ENCODE measurements around the gene TRAF3. TPM values are rescaled to one million over a fixed set of nuclear protein-coding genes. Genes with fewer than 3 reads are reported as not detected.
"Not testable (repeated sequence)": the region's sequence is repeated elsewhere in the genome, so short reads cannot be mapped to it uniquely, and the experiment has no call there.

Gene TRAF3
- total RNA-seq, 2 experiments from 2014 or later = 28.9 to 31.0 TPM

- peaks cover 24% of the 10 kb centered on the region for H3K4me1 Mint-ChIP-seq (ENCODE audit: low read depth)
- H3K27ac Mint-ChIP-seq; H3K9me3 Mint-ChIP-seq (ENCODE audit: insufficient read depth); ATAC-seq; POLR2A ChIA-PET; DNase-seq; H3K27me3 Mint-ChIP-seq (ENCODE audit: low read depth); H3K4me3 Mint-ChIP-seq: not testable (repeated sequence)
- CTCF ChIA-PET = interaction anchor here (1.2 kb wide), 1 partner anchor 202 kb away, joined by 4 read pairs; no protein-coding TSS in a partner anchor
- H3K36me3 Mint-ChIP-seq (ENCODE audit: low read depth) = peaks cover 36% of the 10 kb centered on the region
These were observed 119.5 kb downstream of the TRAF3 start for GRCh38 chr14:102896735-102897134.

DNA sequence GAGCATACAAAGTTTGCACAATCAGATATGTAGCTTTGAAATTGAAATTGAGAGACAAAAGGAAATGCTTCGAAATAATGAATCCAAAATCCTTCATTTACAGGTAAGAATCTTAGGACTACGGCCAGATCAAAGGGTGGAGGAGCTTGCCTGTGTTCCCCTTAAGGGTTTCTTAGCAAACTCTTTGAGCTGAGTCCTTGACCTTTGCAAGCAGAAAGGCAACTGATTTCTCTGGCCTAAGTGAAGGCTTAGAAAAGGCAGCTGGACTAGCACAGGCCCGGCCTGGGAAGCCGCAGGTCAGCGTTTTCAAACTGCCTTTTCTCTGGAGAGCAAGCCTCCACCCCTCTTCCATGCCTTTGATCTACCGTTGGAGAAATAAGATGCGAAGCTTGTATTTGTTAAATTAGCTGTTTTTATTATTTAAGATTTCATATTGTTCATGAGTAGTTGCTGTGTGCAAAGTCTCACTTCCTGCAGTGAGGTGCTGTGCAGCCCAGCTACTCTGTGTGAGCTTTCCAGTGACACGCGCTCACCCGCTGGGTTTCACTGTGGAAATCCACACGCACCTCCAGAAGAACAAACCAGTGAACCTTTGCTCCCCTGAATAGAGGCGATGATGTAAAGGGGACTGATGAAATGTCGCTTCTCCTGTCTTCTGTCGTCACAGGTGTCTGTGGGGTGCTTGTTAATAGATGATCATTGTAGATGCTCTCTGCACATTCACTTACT lies 120.2 kb downstream of the TRAF3 start:
- no peak overlapping the region for H3K4me3 Mint-ChIP-seq
- no peaks in the 10 kb centered on the region for H3K9me3 Mint-ChIP-seq (ENCODE audit: insufficient read depth)
- no peak overlapping the region for H3K27ac Mint-ChIP-seq
- ChIA-PET POLR2A (no interaction called here), CTCF (interaction anchor here (1.2 kb wide), 1 partner anchor 203 kb away, joined by 4 read pairs; no protein-coding TSS in a partner anchor)
- H3K4me1 Mint-ChIP-seq (ENCODE audit: low read depth) = peaks cover 27% of the 10 kb centered on the region
- H3K36me3 Mint-ChIP-seq (ENCODE audit: low read depth) = peaks cover 34% of the 10 kb centered on the region
- DNase-seq = no peak
- no peak for ATAC-seq
- no peaks in the 10 kb centered on the region for H3K27me3 Mint-ChIP-seq (ENCODE audit: low read depth)

DNA sequence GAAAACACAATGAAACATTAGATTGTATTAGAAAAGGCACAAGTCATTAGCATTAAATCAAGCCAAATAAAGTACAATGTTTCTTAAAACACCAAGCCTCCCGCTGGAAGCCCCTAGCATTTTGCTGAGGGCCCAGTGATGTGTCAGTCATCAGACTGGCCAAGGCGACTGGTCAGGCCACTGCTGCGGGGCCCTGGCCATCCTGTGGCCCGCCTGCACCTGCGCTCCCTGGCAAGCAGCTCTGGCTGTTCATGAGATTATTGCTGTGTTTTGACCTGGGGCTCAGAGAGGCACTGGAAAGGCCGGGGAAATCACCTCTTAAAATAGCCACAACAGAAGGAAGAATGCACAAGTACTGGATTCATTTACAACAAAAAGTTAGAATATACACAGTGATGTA lies 121.0 kb downstream of the TRAF3 start:
- no peak overlapping the region for H3K27ac Mint-ChIP-seq
- ATAC-seq (no peak), DNase-seq (no peak)
- no peaks in the 10 kb centered on the region for H3K27me3 Mint-ChIP-seq (ENCODE audit: low read depth)
- ChIA-PET POLR2A (no interaction called here), CTCF (no interaction called here)
- H3K4me3 Mint-ChIP-seq = no peak overlapping the region
- H3K9me3 Mint-ChIP-seq (ENCODE audit: insufficient read depth) = no peaks in the 10 kb centered on the region
- H3K4me1 Mint-ChIP-seq (ENCODE audit: low read depth) = peaks cover 27% of the 10 kb centered on the region
- H3K36me3 Mint-ChIP-seq (ENCODE audit: low read depth) = peaks cover 34% of the 10 kb centered on the region

GRCh38 chr14:102898776-102899515 lies 121.7 kb downstream of the TRAF3 start:
- no peaks in the 10 kb centered on the region for H3K27me3 Mint-ChIP-seq (ENCODE audit: low read depth)

DNA sequence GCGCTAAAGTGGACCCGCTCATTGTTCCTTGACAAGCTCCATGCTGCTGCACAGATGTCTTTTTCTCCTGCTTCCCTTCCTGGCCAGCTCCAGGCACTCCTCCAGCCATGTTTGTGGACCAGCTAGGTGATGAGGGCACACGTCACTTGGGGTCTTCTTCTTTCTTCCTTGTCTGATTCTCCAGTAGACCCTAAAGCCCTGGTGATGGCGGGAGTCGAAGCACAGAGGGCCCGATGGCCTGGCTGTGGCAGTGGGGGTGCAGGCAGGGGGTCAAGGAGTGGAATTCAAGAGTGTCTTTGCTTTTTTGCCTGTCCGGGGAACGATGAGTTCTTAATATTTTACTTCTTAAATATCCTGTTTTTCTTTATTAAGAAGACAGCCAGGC lies 122.3 kb downstream of the TRAF3 start:
- no peak for DNase-seq
- Mint-ChIP-seq H3K36me3 (ENCODE audit: low read depth) (peaks cover 35% of the 10 kb centered on the region), H3K27ac (no peak overlapping the region), H3K4me1 (ENCODE audit: low read depth) (peaks cover 29% of the 10 kb centered on the region), H3K27me3 (ENCODE audit: low read depth) (no peaks in the 10 kb centered on the region), H3K4me3 (no peak overlapping the region), H3K9me3 (ENCODE audit: insufficient read depth) (no peaks in the 10 kb centered on the region)
- ATAC-seq = no peak
- ChIA-PET CTCF (interaction anchor here (1.3 kb wide), 1 partner anchor 125 kb away, joined by 3 read pairs; no protein-coding TSS in a partner anchor), POLR2A (no interaction called here)

More at GRCh38 chr14:102898776-102899515, 121.7 kb downstream of the TRAF3 start:
- H3K4me3 Mint-ChIP-seq = no peak overlapping the region
- POLR2A ChIA-PET = no interaction called here
- no peaks in the 10 kb centered on the region for H3K9me3 Mint-ChIP-seq (ENCODE audit: insufficient read depth)
- no peak overlapping the region for H3K27ac Mint-ChIP-seq
- peaks cover 29% of the 10 kb centered on the region for H3K4me1 Mint-ChIP-seq (ENCODE audit: low read depth)
- CTCF ChIA-PET = interaction anchor here (1.3 kb wide), 1 partner anchor 124 kb away, joined by 3 read pairs; no protein-coding TSS in a partner anchor
- DNase-seq (no peak), ATAC-seq (no peak)
- H3K36me3 Mint-ChIP-seq (ENCODE audit: low read depth) = peaks cover 35% of the 10 kb centered on the region

DNA sequence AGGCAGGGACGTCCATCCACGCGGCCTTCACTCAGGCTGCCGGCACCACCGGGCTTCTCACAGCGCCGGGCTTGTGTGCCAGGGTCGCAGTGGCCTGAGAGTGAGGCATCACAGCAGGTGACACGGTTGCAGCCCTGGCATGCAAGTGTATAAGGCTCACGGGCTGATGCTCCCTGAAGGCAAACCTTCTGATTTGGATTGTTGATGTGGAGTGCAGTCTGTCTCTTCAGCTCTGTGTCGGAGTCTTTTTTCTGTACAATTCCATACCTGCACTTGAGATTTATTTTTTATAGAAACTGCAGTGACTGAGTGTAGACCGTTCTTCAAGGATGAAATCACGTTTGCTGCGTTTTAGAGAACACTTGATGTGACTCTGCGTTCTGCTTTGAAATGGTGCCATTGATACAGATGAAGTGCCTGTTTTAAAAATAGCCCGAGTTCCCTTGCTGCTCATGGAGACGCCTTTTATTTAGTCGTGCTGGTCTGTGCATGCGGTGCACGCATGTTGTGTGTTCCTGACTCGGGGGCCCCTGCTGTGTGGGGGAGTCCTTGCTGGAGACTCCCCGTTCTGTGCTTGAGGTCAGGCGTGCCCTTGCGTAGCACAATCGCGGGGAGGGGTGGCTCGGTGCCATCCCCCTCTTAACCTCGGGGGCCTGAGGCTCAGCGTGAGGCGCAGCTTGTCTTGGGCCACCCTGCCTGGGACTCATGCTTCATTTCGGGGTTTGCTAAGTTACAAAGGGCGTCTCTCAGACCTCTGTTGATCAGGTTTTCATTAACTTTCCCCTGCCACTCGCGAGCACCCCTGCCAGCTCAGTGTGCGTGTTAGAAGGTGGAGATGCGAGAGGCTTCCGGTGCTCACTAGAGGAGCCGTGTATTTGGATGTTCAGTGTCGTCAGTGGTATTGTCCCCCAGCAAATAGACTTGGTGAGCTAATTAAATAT lies 123.7 kb downstream of the TRAF3 start:
- Mint-ChIP-seq H3K9me3 (ENCODE audit: insufficient read depth) (no peaks in the 10 kb centered on the region), H3K36me3 (ENCODE audit: low read depth) (peaks cover 31% of the 10 kb centered on the region), H3K27me3 (ENCODE audit: low read depth) (no peaks in the 10 kb centered on the region), H3K27ac (peak overlapping the region; percentile 74), H3K4me3 (peak overlapping the region; percentile 19), H3K4me1 (ENCODE audit: low read depth) (peaks cover 29% of the 10 kb centered on the region)
- ChIA-PET POLR2A (no interaction called here), CTCF (interaction anchor here (1.2 to 1.4 kb wide), 2 partner anchors 126 to 205 kb away, joined by 5 read pairs; no protein-coding TSS in a partner anchor)
- peak; percentile 60 for DNase-seq
- ATAC-seq = peak; percentile 79

DNA sequence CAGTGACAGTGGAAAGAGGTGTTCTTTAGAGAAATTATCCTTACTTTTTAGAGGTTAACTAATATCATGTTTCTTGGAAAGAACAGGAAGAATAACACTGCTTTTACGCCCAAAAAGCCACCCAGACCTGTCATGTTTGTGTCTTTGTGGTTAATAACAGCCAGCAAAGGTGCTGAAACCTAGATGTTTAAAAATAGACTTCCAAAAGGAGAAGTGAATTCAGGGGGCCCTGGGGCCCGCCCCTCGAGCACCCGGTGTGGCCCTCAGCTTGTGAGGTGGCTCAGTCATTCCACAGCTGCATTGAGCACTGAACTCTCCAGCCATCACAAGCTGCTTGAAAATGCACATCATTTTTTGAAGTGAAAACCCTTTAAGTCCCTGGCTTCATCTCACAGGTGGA lies 124.4 kb downstream of the TRAF3 start:
- CTCF ChIA-PET = interaction anchor here (1.2 to 1.4 kb wide), 2 partner anchors 127 to 205 kb away, joined by 5 read pairs; no protein-coding TSS in a partner anchor

GRCh38 chr14:102902086-102902485 lies 124.8 kb downstream of the TRAF3 start:
- H3K36me3 Mint-ChIP-seq (ENCODE audit: low read depth) = peaks cover 30% of the 10 kb centered on the region
- DNase-seq = no peak
- ChIA-PET POLR2A (no interaction called here), CTCF (interaction anchor here (1.2 to 1.4 kb wide), 2 partner anchors 128 to 206 kb away, joined by 5 read pairs; no protein-coding TSS in a partner anchor)
- peak overlapping the region; percentile 74 for H3K27ac Mint-ChIP-seq
- no peaks in the 10 kb centered on the region for H3K9me3 Mint-ChIP-seq (ENCODE audit: insufficient read depth)
- no peaks in the 10 kb centered on the region for H3K27me3 Mint-ChIP-seq (ENCODE audit: low read depth)
- H3K4me3 Mint-ChIP-seq = no peak overlapping the region
- H3K4me1 Mint-ChIP-seq (ENCODE audit: low read depth) = peaks cover 29% of the 10 kb centered on the region
- no peak for ATAC-seq

More for the DNA sequence above, 124.4 kb downstream of the TRAF3 start:
- peak overlapping the region; percentile 19 for H3K4me3 Mint-ChIP-seq
- no peaks in the 10 kb centered on the region for H3K27me3 Mint-ChIP-seq (ENCODE audit: low read depth)
- POLR2A ChIA-PET = no interaction called here
- DNase-seq (peak; percentile 27), ATAC-seq (peak; percentile 61)
- H3K27ac Mint-ChIP-seq = peak overlapping the region; percentile 74
- H3K4me1 Mint-ChIP-seq (ENCODE audit: low read depth) = peaks cover 29% of the 10 kb centered on the region
- H3K9me3 Mint-ChIP-seq (ENCODE audit: insufficient read depth) = no peaks in the 10 kb centered on the region
- peaks cover 28% of the 10 kb centered on the region for H3K36me3 Mint-ChIP-seq (ENCODE audit: low read depth)

- H3K4me1 Mint-ChIP-seq (ENCODE audit: low read depth) = peaks cover 29% of the 10 kb centered on the region
- ChIA-PET POLR2A (no interaction called here), CTCF (no interaction called here)
- ATAC-seq (no peak), DNase-seq (no peak)
- H3K4me3 Mint-ChIP-seq = no peak overlapping the region
- H3K27ac Mint-ChIP-seq = peak overlapping the region; percentile 74
- peaks cover 30% of the 10 kb centered on the region for H3K36me3 Mint-ChIP-seq (ENCODE audit: low read depth)
- H3K27me3 Mint-ChIP-seq (ENCODE audit: low read depth) = no peaks in the 10 kb centered on the region
- H3K9me3 Mint-ChIP-seq (ENCODE audit: insufficient read depth) = no peaks in the 10 kb centered on the region
These were observed 125.4 kb downstream of the TRAF3 start for GRCh38 chr14:102902523-102903247.

DNA sequence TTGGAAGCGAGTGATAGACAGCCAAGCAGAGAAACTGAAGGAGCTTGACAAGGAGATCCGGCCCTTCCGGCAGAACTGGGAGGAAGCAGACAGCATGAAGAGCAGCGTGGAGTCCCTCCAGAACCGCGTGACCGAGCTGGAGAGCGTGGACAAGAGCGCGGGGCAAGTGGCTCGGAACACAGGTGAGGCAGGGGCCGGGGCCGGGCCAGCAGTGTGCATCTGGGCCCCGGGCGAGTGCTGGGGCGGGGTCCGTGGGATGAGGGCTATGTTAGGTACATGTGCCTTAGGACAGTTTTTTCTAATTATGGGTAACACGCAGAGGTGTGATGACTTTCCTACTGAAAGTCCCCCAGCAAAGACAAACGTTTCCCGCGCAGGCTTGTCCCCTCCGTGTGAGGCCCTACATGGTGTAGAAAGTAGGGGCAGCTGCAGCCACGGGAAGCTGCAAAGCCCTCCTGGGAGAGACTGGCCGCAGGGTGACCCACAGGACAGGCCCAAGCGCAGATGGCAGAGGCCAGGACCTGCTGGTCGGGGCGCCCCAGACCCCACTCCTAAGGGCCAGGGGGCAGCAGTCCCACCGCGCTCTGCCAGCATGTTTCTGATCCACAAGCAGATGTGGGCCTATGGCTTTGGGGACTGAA lies 126.1 kb downstream of the TRAF3 start:
- Mint-ChIP-seq H3K4me3 (no peak overlapping the region), H3K9me3 (ENCODE audit: insufficient read depth) (no peaks in the 10 kb centered on the region), H3K4me1 (ENCODE audit: low read depth) (peaks cover 29% of the 10 kb centered on the region), H3K36me3 (ENCODE audit: low read depth) (peaks cover 29% of the 10 kb centered on the region), H3K27ac (peak overlapping the region; percentile 74), H3K27me3 (ENCODE audit: low read depth) (no peaks in the 10 kb centered on the region)
- DNase-seq (no peak), ATAC-seq (no peak)
- POLR2A ChIA-PET = no interaction called here
- CTCF ChIA-PET = no interaction called here

All from activated CD8-positive, alpha-beta T cell treated with anti-CD3 and anti-CD28 coated beads, Interleukin-2, amount 10 ng/mL, durations not matched to agents 7 days and 5 days (primary cell).